ENCODE data around the gene ENTPD1.

DNA sequence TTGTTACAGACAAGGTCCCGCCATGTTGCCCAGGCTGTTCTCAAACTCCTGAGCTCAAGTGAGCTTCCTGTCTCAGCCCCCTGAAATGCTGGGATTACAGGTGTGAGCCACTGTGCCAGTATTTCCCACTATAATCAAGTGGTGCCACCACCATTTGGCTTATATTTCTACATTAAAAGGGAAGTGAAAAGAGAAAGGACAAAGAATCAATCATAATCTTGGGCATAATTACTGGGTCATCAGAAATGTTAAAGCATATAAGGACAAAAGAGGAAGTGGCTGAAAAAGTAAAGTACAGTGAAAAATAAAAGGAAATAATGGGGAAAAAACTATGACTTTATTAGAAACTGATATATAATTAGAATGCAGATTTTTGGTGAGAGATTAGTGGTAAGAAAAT is 25.7 kb upstream of the ENTPD1 start:
- TF ChIP-seq EZH2 (IDR thresholded peaks at IDR 0.05; ENCODE audit: low read depth) = no peak
- TF ChIP-seq, protein P1, sequence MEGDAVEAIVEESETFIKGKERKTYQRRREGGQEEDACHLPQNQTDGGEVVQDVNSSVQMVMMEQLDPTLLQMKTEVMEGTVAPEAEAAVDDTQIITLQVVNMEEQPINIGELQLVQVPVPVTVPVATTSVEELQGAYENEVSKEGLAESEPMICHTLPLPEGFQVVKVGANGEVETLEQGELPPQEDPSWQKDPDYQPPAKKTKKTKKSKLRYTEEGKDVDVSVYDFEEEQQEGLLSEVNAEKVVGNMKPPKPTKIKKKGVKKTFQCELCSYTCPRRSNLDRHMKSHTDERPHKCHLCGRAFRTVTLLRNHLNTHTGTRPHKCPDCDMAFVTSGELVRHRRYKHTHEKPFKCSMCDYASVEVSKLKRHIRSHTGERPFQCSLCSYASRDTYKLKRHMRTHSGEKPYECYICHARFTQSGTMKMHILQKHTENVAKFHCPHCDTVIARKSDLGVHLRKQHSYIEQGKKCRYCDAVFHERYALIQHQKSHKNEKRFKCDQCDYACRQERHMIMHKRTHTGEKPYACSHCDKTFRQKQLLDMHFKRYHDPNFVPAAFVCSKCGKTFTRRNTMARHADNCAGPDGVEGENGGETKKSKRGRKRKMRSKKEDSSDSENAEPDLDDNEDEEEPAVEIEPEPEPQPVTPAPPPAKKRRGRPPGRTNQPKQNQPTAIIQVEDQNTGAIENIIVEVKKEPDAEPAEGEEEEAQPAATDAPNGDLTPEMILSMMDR (conservative IDR thresholded peaks at IDR 0.05) = no peak
